PC-3 (cell line): ENCODE results near the gene IRF2. TPM values are rescaled to one million over a fixed set of nuclear protein-coding genes. Genes with fewer than 3 reads are reported as not detected.

ENCODE experiments used
- ATAC-seq: fragments of 200-7000 bp; cut with Tn5 transposase; 2 replicates; pipeline ENCODE4 v1.9.1; 2020; ENCODE audit warnings: mild to moderate bottlenecking, moderate library complexity
- BruUV-seq: library from RNA; stranded (reverse); fragments of 400-500 nt; replicated peaks from 2 replicates; lab custom pipeline; 2021; lab: Mats Ljungman, UMichigan
- CTCF ChIA-PET: fragments of 300-600 bp; sonication (Branson Sonifier 250); formaldehyde crosslinking; loops from one replicate; lab custom pipeline; 2022; ENCODE audit warnings: antibody characterized with exemption; lab: Charles Lee
- POLR2A ChIA-PET: fragments of 300-600 bp; sonication (Branson Sonifier 250); formaldehyde crosslinking; loops from one replicate; lab custom pipeline; 2022; ENCODE audit warnings: antibody characterized with exemption; ENCODE audit not compliant: unreplicated experiment; lab: Charles Lee
- DNase-seq: peaks from one replicate; pipeline ENCODE4 v3.0.0-alpha.2; 2015
- H2AFZ ChIP-seq: fragments of 300-600 bp; sonication (generic); 2 replicates; pipeline ENCODE4 v1.6.0; 2016; ENCODE audit warnings: antibody characterized with exemption, low read length
- H3F3A ChIP-seq: fragments of 300-600 bp; sonication (generic); one replicate; pipeline ENCODE4 v1.6.0; 2017; ENCODE audit warnings: antibody characterized with exemption, low read length, control low read depth, mild to moderate bottlenecking; ENCODE audit not compliant: unreplicated experiment
- H3K27ac ChIP-seq: fragments of 300-600 bp; sonication (generic); 2 replicates; pipeline ENCODE4 v1.5.1; 2016; ENCODE audit warnings: mild to moderate bottlenecking, low read length
- H3K27me3 ChIP-seq: fragments of 300-600 bp; sonication (generic); 2 replicates; pipeline ENCODE4 v1.6.1; 2016; ENCODE audit warnings: low read length, mixed read lengths
- H3K36me3 ChIP-seq: fragments of 300-600 bp; sonication (generic); 2 replicates; pipeline ENCODE4 v1.6.1; 2016; ENCODE audit warnings: low read depth, mixed run types, low read length, mixed read lengths
- H3K4me1 ChIP-seq: fragments of 300-600 bp; sonication (generic); 2 replicates; pipeline ENCODE4 v1.5.1; 2016; ENCODE audit warnings: low read length; ENCODE audit not compliant: insufficient read depth
- H3K4me2 ChIP-seq: fragments of 300-600 bp; sonication (generic); 2 replicates; pipeline ENCODE4 v1.6.0; 2016; ENCODE audit warnings: low read length
- H3K4me3 ChIP-seq: fragments of 300-600 bp; sonication (generic); 2 replicates; pipeline ENCODE4 v1.5.1; 2016; ENCODE audit warnings: mild to moderate bottlenecking, low read length, mixed read lengths
- H3K79me2 ChIP-seq: fragments of 300-600 bp; sonication (generic); 2 replicates; pipeline ENCODE4 v1.6.1; 2017; ENCODE audit warnings: low read length, mixed read lengths
- H3K9ac ChIP-seq: fragments of 300-600 bp; sonication (generic); 2 replicates; pipeline ENCODE4 v1.6.0; 2016; ENCODE audit warnings: mild to moderate bottlenecking, low read length
- H3K9me2 ChIP-seq: fragments of 300-600 bp; sonication (generic); replicated peaks from 2 replicates; pipeline ENCODE4 v1.6.1; 2016; ENCODE audit warnings: mixed run types, low read length, mixed read lengths
- H3K9me3 ChIP-seq: fragments of 300-600 bp; sonication (generic); 2 replicates; pipeline ENCODE4 v1.6.1; 2016; ENCODE audit warnings: low read length, mixed read lengths
- H4K20me1 ChIP-seq: fragments of 300-600 bp; sonication (generic); 2 replicates; pipeline ENCODE4 v1.6.1; 2016; ENCODE audit warnings: low read length, mixed read lengths
- CTCF ChIP-seq: fragments of 300-600 bp; sonication (generic); conservative IDR thresholded peaks from 2 replicates; pipeline ENCODE4 v1.5.1; 2017; ENCODE audit warnings: antibody characterized with exemption, low read depth, mild to moderate bottlenecking, low read length
- EZH2 ChIP-seq: fragments of 300-600 bp; sonication (generic); IDR thresholded peaks from one replicate; pipeline ENCODE4 v1.6.1; 2017; ENCODE audit warnings: antibody characterized with exemption, mild to moderate bottlenecking, low read length; ENCODE audit not compliant: unreplicated experiment
- EZH2phosphoT487 ChIP-seq: fragments of 300-600 bp; sonication (generic); IDR thresholded peaks from 2 replicates; pipeline ENCODE4 v1.6.1; 2018; ENCODE audit warnings: mild to moderate bottlenecking, antibody characterized with exemption, low read length, borderline replicate concordance
- intact Hi-C: fragments of 100-400 bp; cut with micrococcal nuclease; formaldehyde crosslinking; loops from 2 replicates; pipeline ENCODE4 v1.9.0; 2023
- total RNA-seq: library from RNA; depleted of rRNA; stranded (reverse); fragments of >200 nt; gene quantifications from 2 replicates; pipeline ENCODE4 v1.2.3, GENCODE V29; 2014

IRF2 gene
- total RNA-seq, 1 experiment from 2014 or later, result 7.7 TPM

GRCh38 chr4:184472614-184473498 lies 1.5 kb downstream of the IRF2 start:
- Histone ChIP-seq H3K4me1 (peaks cover 16% of the 10 kb centered on the region; the same call in 1 of the 2 replicates), H3F3A (no peaks in the 10 kb centered on the region), H3K9me3 (no peaks in the 10 kb centered on the region), H3K4me3 (peak overlapping the region; percentile 74), H3K79me2 (peaks cover 67% of the 10 kb centered on the region), H3K27ac (peak overlapping the region; percentile 55), H3K4me2 (peak overlapping the region; percentile 89), H2AFZ (peak overlapping the region; percentile 89), H3K36me3 (no peaks in the 10 kb centered on the region), H3K9ac (peak overlapping the region; percentile 69), H4K20me1 (no peaks in the 10 kb centered on the region), H3K9me2 (no peaks in the 10 kb centered on the region), H3K27me3 (no peaks in the 10 kb centered on the region)
- TF ChIP-seq EZH2 (no peak), CTCF (no peak), EZH2phosphoT487 (no peak)
- ATAC-seq (peak; percentile 68), DNase-seq (peak; percentile 69)
- no TSS peak for BruUV-seq
- CTCF ChIA-PET, result no interaction called here
- intact Hi-C loops, result loop anchor here (1.0 to 5.0 kb wide), 4 partner anchors 55 to 354 kb away; partner anchors contain the start of gene ACSL1
- POLR2A ChIA-PET, result no interaction called here

GRCh38 chr4:184471881-184472613 lies 2.3 kb downstream of the IRF2 start:
- no peaks in the 10 kb centered on the region for H3K36me3 ChIP-seq
- no peaks in the 10 kb centered on the region for H3K9me2 ChIP-seq
- ChIA-PET CTCF (no interaction called here), POLR2A (no interaction called here)
- H3K4me1 ChIP-seq, result peaks cover 16% of the 10 kb centered on the region; the same call in 1 of the 2 replicates
- DNase-seq (peak; percentile 22), ATAC-seq (peak; percentile 4; the same call in 1 of the 2 replicates)
- H3K27me3 ChIP-seq, result no peaks in the 10 kb centered on the region
- peak overlapping the region; percentile 55 for H3K27ac ChIP-seq
- H3F3A ChIP-seq, result no peaks in the 10 kb centered on the region
- peak overlapping the region; percentile 69 for H3K9ac ChIP-seq
- peak overlapping the region; percentile 89 for H2AFZ ChIP-seq
- intact Hi-C loops, result loop anchor here (1.0 to 5.0 kb wide), 4 partner anchors 54 to 355 kb away; partner anchors contain the start of gene ACSL1
- H4K20me1 ChIP-seq, result no peaks in the 10 kb centered on the region
- H3K79me2 ChIP-seq, result peaks cover 75% of the 10 kb centered on the region
- TF ChIP-seq CTCF, result no peak
- no peak for TF ChIP-seq EZH2
- no peak for TF ChIP-seq EZH2phosphoT487
- H3K4me2 ChIP-seq, result peak overlapping the region; percentile 89
- H3K4me3 ChIP-seq, result peak overlapping the region; percentile 74
- BruUV-seq, result TSS peak; percentile 21
- H3K9me3 ChIP-seq, result no peaks in the 10 kb centered on the region
